ENCODE data around the gene PYCR2. TPM values are rescaled to one million over a fixed set of nuclear protein-coding genes. Genes with fewer than 3 reads are reported as not detected.
A peak's percentile ranks its signal among the peaks of the same experiment; 100 is the strongest.

The PYCR2 gene
- total RNA-seq, 1 donor from 2014 or later = 47.4 TPM

DNA sequence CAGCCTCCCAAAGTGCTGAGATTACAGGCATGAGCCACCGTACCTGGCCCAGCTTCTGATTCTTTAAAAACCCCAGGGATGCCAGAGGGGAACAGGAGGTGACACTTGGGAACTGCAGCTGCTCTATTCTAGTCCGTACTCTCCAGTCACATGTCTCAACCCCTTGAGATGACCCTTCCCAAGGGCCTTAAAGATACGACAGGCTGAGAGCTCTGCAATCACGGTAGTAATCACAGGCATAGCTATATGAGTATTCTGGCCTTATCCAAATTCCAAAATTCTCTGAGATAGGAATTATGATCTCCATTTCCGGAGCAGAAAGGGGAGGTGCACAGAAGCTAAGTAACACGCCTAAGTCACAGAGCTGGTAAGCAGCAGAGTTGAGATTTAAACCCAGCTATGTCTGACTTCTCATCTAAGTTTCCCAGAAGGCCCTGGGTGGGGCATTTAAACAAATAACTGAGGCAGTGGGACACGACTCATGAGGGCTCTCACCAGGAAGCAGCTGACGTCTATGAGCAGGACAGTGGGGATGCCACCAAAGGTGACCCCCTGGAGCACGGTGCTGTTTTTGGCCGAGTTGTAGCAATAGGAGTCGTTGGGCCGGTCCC lies 47.0 kb downstream of the PYCR2 start:
- Histone ChIP-seq H3K4me3 (no peak overlapping the region), H3K27me3 (no peaks in the 10 kb centered on the region), H3K36me3 (peaks cover 0 to 12% of the 10 kb centered on the region in 2 donors), H3K4me1 (peaks cover 48% of the 10 kb centered on the region), H3K27ac (no peak overlapping the region), H3K9me3 (no peaks in the 10 kb centered on the region)
- DNase-seq (ENCODE audit: extremely low spot score in 2 of 2) = no peak
- no peak for TF ChIP-seq CTCF (IDR thresholded peaks at IDR 0.05)
- TF ChIP-seq POLR2A (IDR thresholded peaks at IDR 0.05) = no peak
- TF ChIP-seq POLR2AphosphoS5 (IDR thresholded peaks at IDR 0.05; ENCODE audit: insufficient read depth in 1 of 2, low read depth in 1 of 2) = no peak
- intact Hi-C loops (cut with DNase I) = no loop called here

- peaks cover 0 to 24% of the 10 kb centered on the region in 2 donors for H3K36me3 ChIP-seq
- intact Hi-C loops (cut with DNase I) = no loop called here
- no peaks in the 10 kb centered on the region for H3K27me3 ChIP-seq
- TF ChIP-seq POLR2AphosphoS5 (IDR thresholded peaks at IDR 0.05; ENCODE audit: insufficient read depth in 1 of 2, low read depth in 1 of 2) (peak in 1 of 2 donors; percentile 41), CTCF (IDR thresholded peaks at IDR 0.05) (no peak)
- no peak overlapping the region for H3K4me3 ChIP-seq
- no peak overlapping the region for H3K27ac ChIP-seq
- H3K9me3 ChIP-seq = no peaks in the 10 kb centered on the region
- no peak for DNase-seq (ENCODE audit: extremely low spot score in 2 of 2)
- peaks cover 32% of the 10 kb centered on the region for H3K4me1 ChIP-seq
These were observed 48.8 kb downstream of the PYCR2 start for GRCh38 chr1:225875044-225875815.

GRCh38 chr1:225874431-225874830 lies 49.6 kb downstream of the PYCR2 start:
- no peaks in the 10 kb centered on the region for H3K27me3 ChIP-seq
- H3K9me3 ChIP-seq = no peaks in the 10 kb centered on the region
- no peak for DNase-seq (ENCODE audit: extremely low spot score in 2 of 2)
- H3K27ac ChIP-seq = no peak overlapping the region
- peaks cover 0 to 26% of the 10 kb centered on the region in 2 donors for H3K36me3 ChIP-seq
- intact Hi-C loops (cut with DNase I) = no loop called here
- peaks cover 24% of the 10 kb centered on the region for H3K4me1 ChIP-seq
- TF ChIP-seq CTCF (IDR thresholded peaks at IDR 0.05) = no peak
- no peak for TF ChIP-seq POLR2A (IDR thresholded peaks at IDR 0.05)
- no peak for TF ChIP-seq POLR2AphosphoS5 (IDR thresholded peaks at IDR 0.05; ENCODE audit: insufficient read depth in 1 of 2, low read depth in 1 of 2)
- H3K4me3 ChIP-seq = no peak overlapping the region

DNA sequence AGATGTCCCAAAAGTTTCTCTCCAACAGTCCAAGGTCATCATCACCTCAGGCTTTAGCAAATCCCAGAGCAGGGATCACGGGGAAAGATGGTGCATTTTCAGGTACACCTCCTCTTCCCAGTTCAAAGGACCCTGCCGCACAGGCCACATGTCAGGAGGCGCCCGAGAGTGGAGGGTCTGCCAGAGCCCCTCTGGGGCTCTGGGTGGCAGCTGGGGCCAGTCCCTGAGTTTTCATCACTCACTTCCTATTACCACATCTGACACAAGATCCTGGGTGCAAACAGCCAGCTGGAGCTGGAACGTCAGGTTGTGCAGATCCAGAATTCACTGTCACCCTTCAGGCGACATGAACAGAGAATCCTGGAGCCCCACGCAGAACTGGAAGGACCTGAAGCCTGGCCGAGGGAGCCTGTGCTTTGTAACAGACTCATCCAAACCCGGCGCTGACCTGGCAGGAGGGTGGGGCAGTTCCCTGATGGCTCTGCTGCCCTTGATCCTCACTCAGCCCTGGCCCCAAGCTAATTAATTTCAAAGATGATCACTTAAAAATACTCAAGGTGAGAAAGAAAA lies 50.7 kb downstream of the PYCR2 start:
- intact Hi-C loops (cut with DNase I) = no loop called here
- Histone ChIP-seq H3K9me3 (no peaks in the 10 kb centered on the region), H3K4me1 (peaks cover 14% of the 10 kb centered on the region), H3K27me3 (no peaks in the 10 kb centered on the region), H3K4me3 (no peak overlapping the region), H3K36me3 (peaks cover 0 to 36% of the 10 kb centered on the region in 2 donors), H3K27ac (no peak overlapping the region)
- TF ChIP-seq POLR2A (IDR thresholded peaks at IDR 0.05) (no peak), CTCF (IDR thresholded peaks at IDR 0.05) (no peak), POLR2AphosphoS5 (IDR thresholded peaks at IDR 0.05; ENCODE audit: insufficient read depth in 1 of 2, low read depth in 1 of 2) (no peak)
- no peak for DNase-seq (ENCODE audit: extremely low spot score in 2 of 2)

DNA sequence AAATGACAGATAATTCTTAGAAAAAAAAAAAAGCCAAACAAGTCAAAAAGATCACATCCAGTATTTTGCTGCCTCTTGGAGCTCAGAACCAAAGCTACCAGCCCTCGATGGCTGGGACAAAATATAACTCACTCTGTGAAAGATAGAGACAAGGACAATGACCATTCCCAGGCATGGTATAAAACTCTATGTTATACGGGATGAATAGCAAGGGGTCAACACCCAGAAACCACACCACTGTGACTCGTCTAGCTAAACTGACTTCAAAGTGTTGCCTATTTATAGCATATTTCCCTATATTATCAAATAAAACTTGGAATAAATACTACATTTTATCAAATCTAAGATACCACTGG lies 52.0 kb downstream of the PYCR2 start:
- Histone ChIP-seq H3K9me3 (no peaks in the 10 kb centered on the region), H3K36me3 (peaks cover 0 to 45% of the 10 kb centered on the region in 2 donors), H3K4me3 (no peak overlapping the region), H3K27me3 (no peaks in the 10 kb centered on the region), H3K4me1 (peaks cover under 1% of the 10 kb centered on the region), H3K27ac (no peak overlapping the region)
- intact Hi-C loops (cut with DNase I) = no loop called here
- TF ChIP-seq POLR2A (IDR thresholded peaks at IDR 0.05) (no peak), CTCF (IDR thresholded peaks at IDR 0.05) (no peak), POLR2AphosphoS5 (IDR thresholded peaks at IDR 0.05; ENCODE audit: insufficient read depth in 1 of 2, low read depth in 1 of 2) (no peak)
- no peak for DNase-seq (ENCODE audit: extremely low spot score in 2 of 2)

Data from vagina (tissue), 2 donors.